Measurements from ENCODE around the gene ZMYM3.

DNA sequence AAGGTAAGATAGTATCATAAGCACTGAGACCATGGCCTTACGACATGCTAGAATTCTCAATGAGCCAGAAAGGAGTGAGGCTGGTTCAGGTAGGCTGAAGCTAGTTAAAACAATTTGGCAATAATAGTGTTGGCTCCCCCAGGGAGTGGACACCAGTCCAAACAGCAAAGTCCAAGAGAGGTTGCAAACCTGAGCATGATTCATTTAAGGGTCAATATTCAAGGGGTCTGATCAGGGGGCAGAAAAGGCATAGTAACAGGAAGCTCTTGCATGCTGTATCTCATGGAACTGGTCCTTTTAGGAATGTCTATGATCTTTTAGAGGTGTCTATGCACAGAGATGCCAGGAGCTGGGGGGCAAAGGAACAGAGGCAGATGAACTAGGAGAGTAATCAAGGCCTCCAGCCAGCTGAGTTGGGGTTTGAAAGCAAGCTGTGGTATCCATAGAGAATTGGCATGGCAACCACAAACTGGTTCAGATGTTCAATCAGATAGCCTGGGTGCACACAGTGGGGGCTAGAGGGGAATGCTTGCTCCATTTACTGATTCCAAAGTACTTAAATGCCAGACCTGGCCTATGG is 25.8 kb downstream of the ZMYM3 start:
- TF ChIP-seq, protein P1, sequence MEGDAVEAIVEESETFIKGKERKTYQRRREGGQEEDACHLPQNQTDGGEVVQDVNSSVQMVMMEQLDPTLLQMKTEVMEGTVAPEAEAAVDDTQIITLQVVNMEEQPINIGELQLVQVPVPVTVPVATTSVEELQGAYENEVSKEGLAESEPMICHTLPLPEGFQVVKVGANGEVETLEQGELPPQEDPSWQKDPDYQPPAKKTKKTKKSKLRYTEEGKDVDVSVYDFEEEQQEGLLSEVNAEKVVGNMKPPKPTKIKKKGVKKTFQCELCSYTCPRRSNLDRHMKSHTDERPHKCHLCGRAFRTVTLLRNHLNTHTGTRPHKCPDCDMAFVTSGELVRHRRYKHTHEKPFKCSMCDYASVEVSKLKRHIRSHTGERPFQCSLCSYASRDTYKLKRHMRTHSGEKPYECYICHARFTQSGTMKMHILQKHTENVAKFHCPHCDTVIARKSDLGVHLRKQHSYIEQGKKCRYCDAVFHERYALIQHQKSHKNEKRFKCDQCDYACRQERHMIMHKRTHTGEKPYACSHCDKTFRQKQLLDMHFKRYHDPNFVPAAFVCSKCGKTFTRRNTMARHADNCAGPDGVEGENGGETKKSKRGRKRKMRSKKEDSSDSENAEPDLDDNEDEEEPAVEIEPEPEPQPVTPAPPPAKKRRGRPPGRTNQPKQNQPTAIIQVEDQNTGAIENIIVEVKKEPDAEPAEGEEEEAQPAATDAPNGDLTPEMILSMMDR (IDR thresholded peaks at IDR 0.05): no peak
- TF ChIP-seq EZH2 (IDR thresholded peaks at IDR 0.05; ENCODE audit: borderline replicate concordance, insufficient read depth, low read depth, low read length, poor library complexity, severe bottlenecking): no peak
